Osteocyte (in vitro differentiated cells): ENCODE measurements around the gene PLXNC1. TPM values are rescaled to one million over a fixed set of nuclear protein-coding genes. Genes with fewer than 3 reads are reported as not detected.

Source experiments
- DNase-seq: peaks from one replicate; pipeline ENCODE4 v3.0.0; 2021; ENCODE audit warnings: mixed read lengths; ENCODE audit not compliant: unreplicated experiment; ENCODE audit errors: extremely low spot score
- H3K27ac Mint-ChIP-seq: one replicate; pipeline ENCODE4 v1.8.0; 2021; ENCODE audit warnings: mild to moderate bottlenecking, mixed read lengths; ENCODE audit not compliant: unreplicated experiment
- H3K27me3 Mint-ChIP-seq: one replicate; pipeline ENCODE4 v1.8.0; 2021; ENCODE audit warnings: mixed read lengths; ENCODE audit not compliant: unreplicated experiment
- H3K36me3 Mint-ChIP-seq: one replicate; pipeline ENCODE4 v1.8.0; 2021; ENCODE audit warnings: mixed read lengths; ENCODE audit not compliant: unreplicated experiment
- H3K4me1 Mint-ChIP-seq: one replicate; pipeline ENCODE4 v1.8.0; 2021; ENCODE audit warnings: mixed read lengths; ENCODE audit not compliant: unreplicated experiment
- H3K4me3 Mint-ChIP-seq: one replicate; pipeline ENCODE4 v1.8.0; 2021; ENCODE audit warnings: mild to moderate bottlenecking, moderate library complexity, mixed read lengths; ENCODE audit not compliant: unreplicated experiment
- H3K9me3 Mint-ChIP-seq: one replicate; pipeline ENCODE4 v1.8.0; 2021; ENCODE audit warnings: mixed read lengths; ENCODE audit not compliant: unreplicated experiment
- CTCF ChIP-seq: fragments of 200-600 bp; sonication (generic); IDR thresholded peaks from 2 replicates; pipeline ENCODE4 v1.5.0; 2021; ENCODE audit warnings: antibody characterized with exemption, mild to moderate bottlenecking, moderate library complexity
- total RNA-seq: library from RNA; stranded (reverse); gene quantifications from 2 replicates; pipeline ENCODE4 v1.2.1, GENCODE V29; 2021

The PLXNC1 gene
- total RNA-seq, 1 donor from 2014 or later, result 0.32 TPM

GRCh38 chr12:94286583-94287244, 138.3 kb downstream of the PLXNC1 start:
- TF ChIP-seq CTCF, result no peak
- Mint-ChIP-seq H3K27ac (no peak overlapping the region), H3K9me3 (no peaks in the 10 kb centered on the region), H3K4me1 (peaks cover 15% of the 10 kb centered on the region), H3K36me3 (no peaks in the 10 kb centered on the region), H3K4me3 (no peak overlapping the region), H3K27me3 (peaks cover 13% of the 10 kb centered on the region)
- no peak for DNase-seq

- Mint-ChIP-seq H3K27me3 (peaks cover 8% of the 10 kb centered on the region), H3K36me3 (no peaks in the 10 kb centered on the region), H3K9me3 (no peaks in the 10 kb centered on the region), H3K4me1 (peaks cover 15% of the 10 kb centered on the region), H3K27ac (no peak overlapping the region), H3K4me3 (no peak overlapping the region)
- no peak for TF ChIP-seq CTCF
- DNase-seq, result no peak
Observed at GRCh38 chr12:94287245-94287628, 138.9 kb downstream of the PLXNC1 start.

GRCh38 chr12:94289461-94290312, 141.3 kb downstream of the PLXNC1 start:
- Mint-ChIP-seq H3K27ac (peak overlapping the region; percentile 9), H3K4me3 (no peak overlapping the region), H3K36me3 (no peaks in the 10 kb centered on the region), H3K9me3 (no peaks in the 10 kb centered on the region), H3K4me1 (peaks cover 15% of the 10 kb centered on the region), H3K27me3 (no peaks in the 10 kb centered on the region)
- TF ChIP-seq CTCF, result no peak
- no peak for DNase-seq

- Mint-ChIP-seq H3K4me1 (peaks cover 15% of the 10 kb centered on the region), H3K27me3 (no peaks in the 10 kb centered on the region), H3K36me3 (no peaks in the 10 kb centered on the region), H3K4me3 (no peak overlapping the region), H3K9me3 (no peaks in the 10 kb centered on the region), H3K27ac (peak overlapping the region; percentile 9)
- no peak for DNase-seq
- TF ChIP-seq CTCF, result no peak
Observed at GRCh38 chr12:94290353-94290752, 142.0 kb downstream of the PLXNC1 start.

GRCh38 chr12:94297096-94297699, 148.8 kb downstream of the PLXNC1 start:
- Mint-ChIP-seq H3K27me3 (no peaks in the 10 kb centered on the region), H3K9me3 (no peaks in the 10 kb centered on the region), H3K4me1 (no peaks in the 10 kb centered on the region), H3K36me3 (peaks cover 8% of the 10 kb centered on the region), H3K27ac (no peak overlapping the region), H3K4me3 (no peak overlapping the region)
- no peak for DNase-seq
- no peak for TF ChIP-seq CTCF
